HG03045 (cell line): ENCODE measurements around the gene ZFHX3.
"Not testable (repeated sequence)": the region's sequence is repeated elsewhere in the genome, so short reads cannot be mapped to it uniquely, and the experiment has no call there.

Source experiments
- ATAC-seq: cut with Tn5 transposase; IDR thresholded peaks from one replicate; pipeline ENCODE4 v1.9.1; 2021; ENCODE audit warnings: mild to moderate bottlenecking, moderate library complexity; ENCODE audit not compliant: unreplicated experiment

The ZFHX3 gene

DNA sequence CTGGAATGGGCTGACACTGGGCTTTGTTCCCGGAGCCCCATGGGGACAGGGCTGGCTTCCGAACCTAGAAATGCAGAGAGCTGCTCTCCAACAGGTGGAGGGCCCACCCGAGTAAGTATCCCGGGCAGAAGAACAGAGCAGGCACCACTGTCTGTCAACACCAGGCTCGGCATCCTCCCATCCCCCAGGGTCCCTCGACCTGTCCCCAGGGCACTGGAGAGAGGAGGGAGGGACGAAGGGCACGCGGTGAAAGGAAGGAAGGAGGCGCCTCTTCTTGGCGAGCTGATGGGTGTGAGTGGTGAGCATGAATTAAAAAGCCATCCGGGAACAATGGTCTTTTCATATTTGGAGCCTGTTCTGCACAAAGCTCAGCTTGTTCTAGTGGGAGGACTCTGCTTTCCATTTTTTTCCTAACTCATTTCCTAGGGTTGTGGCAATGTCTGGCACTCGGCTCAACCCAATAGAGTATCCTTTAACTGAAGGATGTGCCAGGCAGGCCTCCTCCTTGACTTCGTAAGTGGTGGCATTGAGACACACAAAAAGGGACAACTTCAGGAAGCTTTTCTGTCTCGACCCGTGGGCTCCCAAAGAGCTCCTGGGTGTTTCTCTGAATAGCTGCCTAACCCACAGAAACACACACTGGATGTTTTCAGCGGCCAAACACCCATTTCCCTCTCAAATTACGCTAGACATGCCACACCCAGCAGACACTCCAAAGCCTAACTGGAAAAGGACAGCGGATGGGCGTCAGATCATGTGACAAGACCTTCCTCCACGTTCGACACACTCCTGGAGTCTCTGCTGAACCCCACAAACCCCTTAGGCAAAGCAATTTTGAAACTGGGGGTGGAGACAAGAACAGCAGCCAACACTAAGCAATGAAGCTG lies 47.7 kb downstream of the ZFHX3 start:
- ATAC-seq = no peak

DNA sequence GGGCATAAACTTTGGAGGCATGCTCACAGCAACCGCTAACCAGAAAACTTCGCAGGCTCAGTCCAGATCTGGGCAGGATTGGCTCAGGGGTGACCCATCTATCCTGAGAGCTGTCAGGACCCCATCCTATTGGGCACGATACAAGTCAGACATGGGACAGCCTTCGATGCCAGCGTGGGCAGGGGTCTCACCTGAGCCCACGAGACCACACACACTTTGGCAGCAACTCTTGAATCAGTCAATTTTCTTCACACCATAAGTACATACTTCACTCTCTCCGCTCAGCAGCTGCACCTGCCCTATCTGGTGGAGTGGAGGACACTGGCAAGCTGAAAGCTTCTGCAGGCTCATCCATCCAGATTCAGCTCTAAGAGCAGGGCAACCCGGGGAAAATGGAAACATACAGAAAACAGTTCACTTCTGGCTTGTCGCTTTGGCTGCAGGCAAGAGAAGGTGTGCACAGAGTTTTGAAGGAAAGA lies 48.3 kb downstream of the ZFHX3 start:
- ATAC-seq = no peak

DNA sequence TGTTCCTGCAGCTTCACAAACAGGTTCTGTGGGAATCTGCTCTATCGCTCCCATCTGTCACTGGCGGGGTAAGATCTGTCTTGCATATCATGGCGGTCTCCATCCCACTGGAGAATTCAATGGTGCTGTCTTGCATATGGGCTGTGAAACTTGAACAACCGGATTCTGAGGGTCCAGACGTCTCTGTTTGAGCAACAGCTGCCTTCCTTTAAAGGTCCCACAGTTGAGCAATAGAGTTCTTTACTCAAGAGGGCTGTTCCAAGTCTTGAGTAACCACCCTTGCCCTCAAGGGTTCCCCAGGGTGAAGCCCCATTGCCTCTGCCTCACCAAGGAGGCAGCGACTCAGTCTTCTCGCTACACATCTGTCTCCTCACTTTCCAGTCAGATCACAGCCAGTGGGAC lies 50.8 kb downstream of the ZFHX3 start:
- ATAC-seq = no peak

DNA sequence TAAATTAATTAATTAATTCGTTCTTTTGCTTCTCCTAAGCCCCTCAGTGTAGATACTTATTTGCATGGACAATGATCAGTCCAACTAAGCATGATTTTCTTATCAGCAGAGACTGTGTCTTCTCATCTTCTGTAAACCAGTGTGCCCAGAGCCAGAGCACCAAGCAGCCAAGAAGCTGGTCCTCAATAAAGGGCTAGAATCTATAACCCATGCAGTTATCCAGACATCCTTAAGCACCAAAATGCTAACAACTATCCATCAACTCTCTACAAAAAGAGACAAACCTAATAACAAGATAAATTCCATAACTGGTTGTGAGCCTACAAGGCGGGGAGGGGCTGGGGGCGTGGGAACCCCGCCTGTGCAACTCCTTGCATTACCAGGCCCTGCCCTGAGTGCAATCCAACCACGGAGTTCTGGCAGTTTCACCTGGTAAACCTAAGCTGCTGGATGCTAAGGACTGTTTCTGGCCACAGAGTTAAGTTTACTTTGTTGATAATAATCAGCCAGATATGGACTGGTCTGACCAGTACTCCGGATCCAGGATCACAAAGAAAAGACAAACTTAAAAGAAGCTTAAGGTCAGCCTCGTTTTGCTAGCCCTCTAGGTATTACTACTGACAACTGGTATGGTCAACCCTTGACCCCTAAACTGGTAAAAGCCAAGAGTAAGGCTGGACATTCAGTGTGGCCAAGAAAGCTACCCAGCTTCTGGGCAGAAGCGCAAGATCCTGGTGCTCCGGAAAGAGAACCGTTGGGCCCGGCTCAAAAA lies 51.5 kb downstream of the ZFHX3 start:
- no peak for ATAC-seq

DNA sequence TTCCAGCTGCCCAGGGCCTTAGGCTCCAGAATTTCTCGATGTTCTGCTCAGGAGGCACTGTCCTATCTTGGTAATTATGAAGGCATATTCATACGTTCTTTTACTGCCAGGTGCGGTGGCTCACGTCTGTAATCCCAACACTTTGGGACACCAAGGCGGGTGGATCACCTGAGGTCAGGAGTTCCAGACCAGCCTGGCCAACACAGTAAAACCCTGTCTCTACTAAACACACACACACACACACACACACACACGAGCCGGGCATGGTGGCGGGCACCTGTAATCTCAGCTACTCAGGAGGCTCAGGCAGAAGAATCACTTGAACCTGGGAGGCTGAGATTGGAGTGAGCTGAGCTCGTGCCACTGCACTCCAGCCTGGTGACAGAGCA lies 52.1 kb downstream of the ZFHX3 start:
- not testable (repeated sequence) for ATAC-seq

DNA sequence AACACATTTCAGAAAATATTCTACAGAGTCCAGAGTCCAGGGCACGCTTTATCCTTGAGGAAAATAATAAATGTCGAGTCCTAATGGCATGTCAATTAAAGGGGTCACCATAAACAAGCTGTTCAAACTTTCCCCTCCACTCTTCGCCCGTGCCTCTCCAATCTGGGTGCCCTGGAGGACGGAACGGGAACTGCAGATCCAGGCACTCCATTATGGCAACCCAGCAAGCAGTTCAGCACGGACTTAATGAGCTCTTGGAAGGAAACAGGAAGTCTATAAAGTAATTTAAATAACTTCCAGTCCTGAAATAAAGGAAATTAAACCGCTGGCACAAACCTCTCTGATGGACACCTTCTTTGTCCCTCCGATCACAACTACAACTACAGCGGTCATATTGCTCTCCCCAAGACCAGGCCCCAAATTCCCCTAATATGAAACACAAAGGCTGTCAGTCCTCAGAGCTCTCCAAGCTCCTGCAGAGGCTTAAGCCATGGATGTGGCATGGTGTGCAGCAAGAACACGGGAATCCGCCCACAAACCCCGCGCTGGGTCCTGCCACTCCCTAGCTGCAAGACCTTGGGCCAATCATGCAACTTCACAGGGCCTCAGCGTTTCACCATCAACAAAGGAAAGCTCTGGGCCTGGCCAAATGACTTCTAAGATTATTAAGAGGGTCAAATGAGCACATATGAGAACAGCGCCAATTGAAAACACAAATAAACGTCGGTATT lies 52.6 kb downstream of the ZFHX3 start:
- no peak for ATAC-seq

DNA sequence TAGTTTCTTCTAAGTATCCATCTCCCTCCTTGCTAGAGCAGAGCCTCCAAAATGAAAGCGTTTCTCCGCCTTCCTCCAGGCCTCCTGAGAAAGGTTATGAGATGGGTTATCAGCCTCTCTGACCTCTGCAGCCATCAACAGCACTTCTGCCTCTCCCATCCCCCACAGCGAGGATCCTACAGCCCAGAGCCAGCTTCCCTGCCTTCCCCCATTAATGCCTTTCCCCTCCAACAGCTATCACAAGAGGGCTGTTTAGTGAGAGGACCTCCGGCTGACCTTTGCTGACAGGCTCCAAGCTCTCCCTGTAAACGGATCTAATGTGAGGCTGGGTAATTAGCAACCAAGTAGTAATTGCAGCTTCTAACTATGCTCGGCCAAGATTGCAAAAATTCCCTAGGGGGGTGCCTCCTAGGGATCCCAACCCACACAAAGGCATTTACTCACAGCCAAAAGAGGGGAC lies 55.8 kb downstream of the ZFHX3 start:
- no peak for ATAC-seq

DNA sequence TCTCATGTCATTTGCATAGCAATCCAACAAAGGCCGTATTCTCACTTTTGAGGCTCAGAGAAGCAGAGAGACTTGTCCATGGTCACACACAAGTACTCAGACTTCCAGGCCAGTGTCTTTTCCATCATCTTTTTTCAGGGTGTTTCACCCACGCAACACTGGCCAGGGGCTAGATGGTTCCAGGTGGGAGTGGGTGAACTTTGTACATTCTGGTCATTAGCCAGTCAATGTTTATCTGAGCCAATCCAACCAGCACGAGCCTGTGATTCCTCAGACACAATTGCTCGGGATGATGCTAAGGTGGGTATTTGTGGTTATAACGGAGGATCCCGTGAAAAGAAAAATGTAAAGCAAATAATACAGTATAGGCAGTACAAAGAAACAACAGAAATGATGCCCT lies 56.3 kb downstream of the ZFHX3 start:
- no peak for ATAC-seq

DNA sequence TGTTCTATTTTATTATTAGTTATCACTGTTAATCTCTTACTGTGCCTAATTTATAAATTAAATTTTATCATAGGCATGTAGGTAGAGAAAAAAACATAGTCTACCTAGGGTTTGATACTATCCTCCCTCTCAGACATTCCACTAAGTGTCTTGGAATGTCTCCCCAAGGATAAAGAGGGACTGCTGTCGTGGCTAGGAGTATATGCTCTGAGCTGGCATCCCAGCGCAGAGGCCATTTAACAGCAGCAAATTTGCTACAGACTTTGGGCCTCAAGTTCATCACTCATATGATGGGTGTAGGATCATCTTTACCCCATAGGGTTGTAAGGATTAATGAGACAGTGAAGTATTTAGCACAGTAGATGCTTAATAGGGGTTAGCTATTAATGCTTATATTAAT lies 56.7 kb downstream of the ZFHX3 start:
- ATAC-seq = no peak

DNA sequence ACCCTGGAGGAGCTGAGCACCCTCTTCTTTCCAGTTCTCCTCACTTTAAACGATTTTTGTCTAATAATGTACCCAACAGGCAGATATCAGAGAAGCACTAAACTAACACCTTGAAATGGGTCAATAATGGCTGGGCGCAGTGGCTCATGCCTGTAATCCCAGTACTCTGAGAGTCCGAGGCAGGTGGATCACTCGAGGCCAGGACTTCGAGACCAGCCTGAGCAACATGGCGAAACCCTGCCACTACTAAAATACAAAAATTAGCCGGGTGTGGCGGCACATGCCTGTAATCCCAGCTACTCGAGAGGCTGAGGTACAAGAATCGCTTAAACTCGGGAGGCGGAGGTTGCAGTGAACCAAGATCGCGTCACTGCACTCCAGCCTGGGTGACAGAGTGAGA lies 57.4 kb downstream of the ZFHX3 start:
- no peak for ATAC-seq

DNA sequence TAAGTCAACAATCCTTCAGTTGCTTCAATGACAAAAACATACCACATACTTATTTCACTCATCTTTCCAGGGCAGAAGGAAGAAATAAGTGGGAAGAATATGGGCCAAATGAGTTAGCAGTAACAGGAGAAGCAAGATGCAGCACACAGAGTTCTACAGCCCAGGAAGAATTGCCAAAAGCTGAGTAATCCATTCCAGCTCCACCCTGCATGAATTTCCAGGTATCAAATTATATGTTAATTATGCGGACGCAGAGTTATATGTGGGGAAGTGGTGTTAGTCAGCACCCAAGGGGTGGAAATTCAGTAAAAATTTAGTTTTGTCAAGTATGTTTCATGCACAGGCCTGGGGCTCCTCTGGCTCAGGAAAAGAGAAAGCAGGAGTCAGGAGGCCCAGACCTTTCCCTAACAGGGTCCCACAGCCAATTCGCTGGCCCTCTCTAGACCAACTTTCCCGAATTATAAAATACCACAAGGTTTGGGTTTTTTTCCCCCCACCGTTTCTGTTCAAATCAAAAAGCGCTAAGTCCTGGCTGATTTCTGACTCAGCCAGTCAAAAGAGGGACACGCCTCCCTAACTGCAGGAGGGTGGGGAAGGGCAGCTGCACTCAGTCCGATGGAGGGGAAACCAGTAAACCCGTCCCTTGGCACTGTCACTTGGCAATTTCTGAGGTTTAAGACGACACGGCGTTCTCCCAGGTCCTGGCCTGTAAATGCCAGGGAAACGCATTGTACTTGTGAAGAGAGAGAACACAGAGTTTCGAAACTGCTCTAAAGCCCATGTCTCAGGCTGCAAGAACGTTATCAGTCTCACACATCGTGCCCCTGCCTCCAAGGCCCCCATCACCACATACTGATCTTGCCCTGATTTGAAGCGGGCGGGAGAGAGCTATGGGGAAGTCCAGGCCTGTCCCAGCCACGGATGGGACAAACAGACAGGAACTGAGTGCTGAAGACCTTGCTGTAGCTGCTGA lies 58.1 kb downstream of the ZFHX3 start:
- no peak for ATAC-seq

DNA sequence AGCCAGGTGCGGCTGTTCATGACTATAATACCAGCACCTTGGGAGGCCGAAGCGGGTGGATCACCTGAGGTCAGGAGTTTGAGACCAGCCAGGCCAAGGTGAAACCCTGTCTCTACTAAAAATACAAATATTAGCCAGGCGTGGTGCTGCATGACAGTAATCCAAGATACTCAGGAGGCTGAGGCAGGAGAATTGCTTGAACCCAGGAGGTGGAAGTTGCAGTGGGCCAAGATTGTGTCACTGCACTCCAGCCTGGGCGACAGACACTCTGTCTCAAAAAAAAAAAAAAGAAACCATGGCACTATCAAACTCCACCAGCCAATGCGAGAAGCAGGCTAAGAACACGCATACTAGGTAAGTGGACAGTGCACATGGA lies 58.7 kb downstream of the ZFHX3 start:
- not testable (repeated sequence) for ATAC-seq

DNA sequence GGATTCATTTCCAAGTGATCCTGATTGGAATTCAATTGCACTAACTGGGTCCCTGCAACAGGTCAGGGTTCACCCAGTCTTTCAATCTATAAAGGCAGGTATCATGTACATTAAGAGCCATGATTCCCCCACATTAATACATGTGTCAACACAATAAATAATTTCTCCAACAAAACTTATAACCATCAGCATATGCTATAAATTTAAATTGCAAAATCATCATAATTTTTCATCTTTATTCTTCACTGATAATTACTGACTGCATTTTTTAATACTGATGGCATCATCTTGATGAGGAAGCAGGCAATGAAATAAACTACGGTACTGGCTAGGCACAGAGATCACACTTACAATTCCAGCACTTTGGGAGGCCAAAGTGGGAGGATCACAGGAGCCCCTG lies 59.4 kb downstream of the ZFHX3 start:
- ATAC-seq = no peak

DNA sequence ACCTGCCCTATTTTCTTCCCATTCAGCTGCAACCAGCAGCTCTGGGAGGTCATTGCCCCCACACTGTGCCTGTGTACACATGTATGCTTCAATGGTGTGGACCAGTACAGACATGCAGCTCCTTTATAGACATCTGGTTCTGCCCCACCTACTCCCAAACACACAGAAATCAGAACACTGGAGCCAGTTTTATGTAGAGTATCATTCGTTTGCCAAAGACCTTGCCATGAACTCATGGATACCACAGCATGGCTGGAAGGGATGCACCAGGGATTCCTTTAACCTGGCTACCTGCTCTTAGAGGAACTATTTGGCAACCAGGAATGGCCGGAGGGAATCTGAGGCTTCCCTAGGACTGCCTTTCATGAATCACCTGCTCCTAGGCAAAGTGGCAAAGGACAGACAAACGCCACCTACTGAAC lies 60.4 kb downstream of the ZFHX3 start:
- ATAC-seq = no peak

DNA sequence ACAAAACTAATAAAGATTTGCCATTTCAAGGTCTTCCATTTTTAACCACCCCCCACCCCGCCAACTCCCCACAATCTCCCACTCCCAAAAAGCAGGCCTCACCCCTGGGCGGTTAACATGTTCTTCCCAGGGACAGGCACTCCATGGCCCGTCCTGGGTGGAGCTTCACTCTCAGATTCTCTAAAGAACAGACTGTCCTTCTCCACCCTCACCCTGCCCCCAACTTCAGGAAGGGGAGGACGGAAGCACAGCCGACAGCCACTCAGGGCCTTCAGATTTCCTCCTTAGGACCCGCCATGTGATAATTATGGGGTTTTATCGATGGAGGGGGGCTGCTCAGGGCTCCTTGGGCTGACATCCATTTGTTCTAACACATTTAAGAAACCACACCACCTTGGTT lies 61.9 kb downstream of the ZFHX3 start:
- ATAC-seq = no peak

DNA sequence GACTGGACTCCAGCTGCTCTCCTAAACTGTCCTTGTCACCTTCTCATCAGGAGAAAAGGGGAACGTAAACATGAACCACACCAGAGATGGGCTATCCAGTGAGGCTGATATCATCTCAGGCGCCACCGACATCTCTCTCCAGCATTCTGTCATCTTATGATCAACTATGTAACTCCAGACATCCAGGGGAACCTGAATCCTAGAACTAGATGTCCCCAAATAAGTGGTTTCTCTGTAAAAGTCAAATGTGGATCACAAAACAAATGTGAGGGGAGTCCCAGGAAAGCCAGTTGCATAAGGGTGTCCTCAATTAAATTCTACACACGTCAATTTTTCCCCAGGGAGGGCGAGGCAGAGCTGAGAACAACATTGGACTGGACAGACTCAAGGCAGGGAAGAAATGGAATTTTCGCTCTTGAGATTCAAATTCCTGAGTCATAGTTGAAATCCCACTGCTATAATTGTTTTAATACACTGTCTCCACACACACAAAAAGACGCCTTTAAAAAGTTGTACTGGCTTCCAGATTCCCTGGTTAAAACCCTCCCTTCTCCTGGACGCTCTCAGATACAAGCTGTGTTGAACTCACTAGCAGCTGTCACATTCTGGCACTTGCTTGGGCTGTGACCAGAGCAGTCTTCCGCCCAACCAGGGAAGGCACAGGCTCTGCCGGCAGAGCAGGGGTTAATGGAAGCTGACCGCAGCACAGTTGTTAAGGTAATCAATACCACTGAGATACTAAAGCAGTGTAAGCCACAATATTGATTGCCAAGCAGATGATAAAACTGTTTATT lies 62.6 kb downstream of the ZFHX3 start:
- ATAC-seq = no peak

DNA sequence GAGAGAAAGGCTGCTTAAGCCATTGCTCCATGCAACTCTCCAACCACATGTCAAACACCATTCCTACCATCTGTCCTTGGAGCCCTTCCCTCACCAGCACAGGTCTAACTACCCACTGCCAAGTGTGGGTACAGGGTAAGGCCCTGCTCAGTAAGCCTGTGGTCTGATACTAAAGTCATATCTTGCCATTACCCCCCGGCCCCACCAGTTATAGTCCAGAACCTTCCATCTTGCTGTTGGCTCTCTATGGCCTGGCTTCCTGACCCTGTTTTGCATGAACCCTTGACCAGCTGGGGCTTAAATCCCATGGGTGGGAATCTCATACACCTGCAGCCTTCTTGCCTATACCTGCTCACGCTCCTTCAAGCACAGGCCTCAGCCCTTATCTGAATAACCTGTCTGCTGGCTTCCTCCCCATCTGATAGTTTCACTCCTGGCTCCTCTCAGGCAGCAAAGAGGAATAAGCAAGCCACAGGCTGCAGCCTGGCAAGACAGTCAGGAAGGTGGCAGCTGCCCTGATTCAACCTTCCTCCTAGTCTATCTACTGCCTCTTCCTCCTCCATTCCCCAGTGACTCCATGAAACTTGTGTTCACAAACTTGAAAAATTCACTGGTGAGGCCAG lies 64.1 kb downstream of the ZFHX3 start:
- ATAC-seq = no peak

DNA sequence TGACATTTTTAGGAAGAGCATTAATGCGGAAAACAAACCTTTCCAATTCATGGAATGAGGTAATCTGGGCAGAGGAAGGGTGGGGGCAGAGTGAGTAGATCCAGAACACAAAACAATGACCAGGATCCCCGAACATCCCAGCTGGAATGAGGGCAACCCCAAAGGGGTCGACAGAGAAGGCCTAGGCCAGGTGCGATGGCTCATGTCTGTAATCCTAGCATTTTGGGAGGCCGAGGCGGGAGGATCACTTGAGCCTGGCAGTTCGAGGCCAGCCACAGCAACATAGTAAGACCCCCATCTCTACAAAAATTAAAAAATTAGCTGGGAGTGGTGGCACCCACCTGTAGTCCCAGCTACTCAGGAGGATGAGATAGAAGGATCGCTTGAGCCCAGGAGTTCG lies 64.7 kb downstream of the ZFHX3 start:
- ATAC-seq = no peak

DNA sequence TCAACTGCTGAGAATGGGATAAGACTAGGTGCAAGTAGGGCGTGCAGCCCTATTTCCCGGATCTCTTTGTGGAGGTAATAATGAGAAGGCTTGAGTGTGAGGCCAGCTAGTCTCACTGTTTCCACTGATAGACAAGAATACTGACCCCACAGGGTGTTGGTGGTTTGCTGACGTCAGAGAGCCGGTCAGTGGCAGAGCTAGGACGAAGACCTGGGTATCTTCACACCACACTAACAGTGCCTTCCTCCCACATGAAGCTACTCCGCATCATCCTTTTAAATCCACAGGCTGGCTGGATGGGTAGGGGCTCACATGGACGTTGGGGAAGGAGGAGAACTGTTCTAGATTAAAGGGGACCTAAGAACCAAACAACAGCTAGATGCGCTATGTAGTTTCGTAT lies 68.0 kb downstream of the ZFHX3 start:
- ATAC-seq = no peak
